ENCODE measurements around the gene JPH4. TPM values are rescaled to one million over a fixed set of nuclear protein-coding genes. Genes with fewer than 3 reads are reported as not detected.
A peak's percentile ranks its signal among the peaks of the same experiment; 100 is the strongest.

The JPH4 gene
- total RNA-seq, 1 experiment from 2014 or later: not detected

DNA sequence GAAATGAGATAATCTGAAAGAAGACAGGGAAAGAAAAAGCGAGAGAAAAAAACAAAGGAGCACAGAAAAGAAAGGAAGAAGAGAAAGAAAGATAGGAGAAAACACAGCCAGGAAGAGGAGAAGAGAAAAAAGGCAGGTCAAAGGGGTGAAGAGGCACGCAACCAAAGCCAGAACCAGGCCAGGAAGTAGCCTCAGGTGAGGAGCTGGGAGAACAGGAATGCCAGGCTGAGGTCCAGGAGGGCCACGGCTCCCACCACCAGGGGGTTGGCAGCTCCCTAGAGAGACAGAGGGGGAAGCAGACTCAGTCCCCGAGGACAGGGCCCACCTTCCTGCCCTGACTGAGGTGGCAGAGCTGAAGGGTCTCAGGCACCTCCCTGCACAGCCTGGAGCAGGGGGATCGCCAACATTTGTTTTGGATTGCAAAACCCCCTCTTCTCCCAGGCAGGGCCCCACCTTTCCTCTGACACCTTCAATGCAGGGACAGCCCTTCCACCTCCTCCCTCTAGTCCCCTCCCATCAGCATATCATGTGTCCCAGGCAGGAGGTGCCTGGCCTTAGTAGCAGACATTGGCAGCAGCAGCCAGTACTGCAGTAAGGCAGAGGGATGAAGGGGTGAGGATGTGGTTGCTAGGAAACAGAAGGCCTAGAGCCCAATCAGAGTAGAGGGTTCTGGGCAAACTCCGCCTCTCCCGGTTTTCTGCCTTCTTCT lies 9.0 kb downstream of the JPH4 start:
- DNase-seq (ENCODE audit: low read depth, low spot score): peak; percentile 41

GRCh38 chr14:23568600-23569331 lies 9.8 kb downstream of the JPH4 start:
- in situ Hi-C loops (cut with HindIII; ENCODE audit: low pct_unique_long_range_greater_than_20kb, low sequenced_read_pairs): no loop called here
- DNase-seq (ENCODE audit: low read depth, low spot score): peak; percentile 49

More for the DNA sequence above, 9.0 kb downstream of the JPH4 start:
- in situ Hi-C loops (cut with HindIII; ENCODE audit: low pct_unique_long_range_greater_than_20kb, low sequenced_read_pairs): no loop called here

GRCh38 chr14:23568021-23568599 lies 10.5 kb downstream of the JPH4 start:
- in situ Hi-C loops (cut with HindIII; ENCODE audit: low pct_unique_long_range_greater_than_20kb, low sequenced_read_pairs): no loop called here
- no peak for DNase-seq (ENCODE audit: low read depth, low spot score)

- in situ Hi-C loops (cut with HindIII; ENCODE audit: low pct_unique_long_range_greater_than_20kb, low sequenced_read_pairs): no loop called here
- DNase-seq (ENCODE audit: low read depth, low spot score): peak; percentile 81
Measured at GRCh38 chr14:23567186-23568020, 11.2 kb downstream of the JPH4 start, which contains the start of gene AP1G2. Gene AP1G2, minus strand, starts transcription at chr14:23567791. Its CDS starts 477 bp downstream, at chr14:23567314.

GRCh38 chr14:23566778-23567185 lies 11.8 kb downstream of the JPH4 start:
- in situ Hi-C loops (cut with HindIII; ENCODE audit: low pct_unique_long_range_greater_than_20kb, low sequenced_read_pairs): no loop called here
- DNase-seq (ENCODE audit: low read depth, low spot score): no peak

DNA sequence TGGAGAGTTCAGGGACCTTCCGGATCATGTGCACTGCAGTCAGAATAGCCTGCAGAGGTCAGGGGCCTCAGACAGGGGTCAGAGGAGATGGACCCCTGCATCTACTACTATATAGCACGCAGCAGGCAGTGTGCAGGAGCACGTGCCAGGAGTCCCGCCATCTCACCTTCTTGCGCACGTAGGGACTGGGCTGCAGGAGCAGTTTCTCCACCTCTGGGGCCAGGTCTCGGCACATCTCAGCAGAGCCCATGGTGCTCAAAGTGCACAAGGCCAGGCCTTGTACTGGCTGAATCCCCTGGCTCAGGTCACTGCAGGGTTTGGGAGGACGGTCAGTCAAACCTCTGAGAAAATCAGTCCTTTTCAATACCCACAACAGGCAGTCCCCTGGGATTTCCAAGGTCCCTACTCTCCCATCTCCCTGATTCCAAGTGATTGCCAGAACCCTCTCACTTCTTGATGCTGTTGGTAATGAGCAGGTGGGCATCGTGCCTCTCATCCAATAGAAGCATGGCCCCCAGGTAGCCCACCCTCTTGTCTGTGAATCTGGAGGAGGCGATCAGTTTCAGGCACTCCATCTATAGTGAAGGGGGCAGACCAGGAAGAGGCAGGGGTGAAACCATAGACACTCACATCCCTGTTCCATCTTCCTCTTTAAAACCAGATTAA lies 12.3 kb downstream of the JPH4 start:
- no peak for DNase-seq (ENCODE audit: low read depth, low spot score)
- in situ Hi-C loops (cut with HindIII; ENCODE audit: low pct_unique_long_range_greater_than_20kb, low sequenced_read_pairs): no loop called here

GRCh38 chr14:23565626-23566025 lies 13.0 kb downstream of the JPH4 start:
- in situ Hi-C loops (cut with HindIII; ENCODE audit: low pct_unique_long_range_greater_than_20kb, low sequenced_read_pairs): no loop called here

DNA sequence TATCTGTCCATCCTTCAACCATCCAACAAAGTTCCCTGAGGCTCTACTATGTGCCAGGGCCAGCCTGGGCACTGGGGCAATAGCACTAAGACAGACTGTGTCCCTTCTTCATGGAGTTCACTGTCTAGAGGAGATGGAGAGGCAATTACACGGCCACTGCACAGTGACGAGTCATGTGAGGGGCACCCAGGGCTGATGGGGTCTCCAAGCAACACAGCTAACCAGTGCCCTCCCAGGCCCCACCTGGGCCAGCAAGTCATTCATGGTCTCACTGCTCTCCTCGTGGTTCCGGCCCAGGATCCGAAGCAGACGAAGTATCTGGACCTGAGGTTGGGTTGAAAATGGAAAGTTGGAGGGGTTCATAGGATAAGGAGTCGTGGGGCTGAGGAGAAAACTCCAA lies 13.7 kb downstream of the JPH4 start:
- no peak for DNase-seq (ENCODE audit: low read depth, low spot score)
- in situ Hi-C loops (cut with HindIII; ENCODE audit: low pct_unique_long_range_greater_than_20kb, low sequenced_read_pairs): no loop called here

More at GRCh38 chr14:23565626-23566025, 13.0 kb downstream of the JPH4 start:
- DNase-seq (ENCODE audit: low read depth, low spot score): no peak

GRCh38 chr14:23564181-23564812 lies 14.3 kb downstream of the JPH4 start:
- in situ Hi-C loops (cut with HindIII; ENCODE audit: low pct_unique_long_range_greater_than_20kb, low sequenced_read_pairs): no loop called here
- no peak for DNase-seq (ENCODE audit: low read depth, low spot score)

DNA sequence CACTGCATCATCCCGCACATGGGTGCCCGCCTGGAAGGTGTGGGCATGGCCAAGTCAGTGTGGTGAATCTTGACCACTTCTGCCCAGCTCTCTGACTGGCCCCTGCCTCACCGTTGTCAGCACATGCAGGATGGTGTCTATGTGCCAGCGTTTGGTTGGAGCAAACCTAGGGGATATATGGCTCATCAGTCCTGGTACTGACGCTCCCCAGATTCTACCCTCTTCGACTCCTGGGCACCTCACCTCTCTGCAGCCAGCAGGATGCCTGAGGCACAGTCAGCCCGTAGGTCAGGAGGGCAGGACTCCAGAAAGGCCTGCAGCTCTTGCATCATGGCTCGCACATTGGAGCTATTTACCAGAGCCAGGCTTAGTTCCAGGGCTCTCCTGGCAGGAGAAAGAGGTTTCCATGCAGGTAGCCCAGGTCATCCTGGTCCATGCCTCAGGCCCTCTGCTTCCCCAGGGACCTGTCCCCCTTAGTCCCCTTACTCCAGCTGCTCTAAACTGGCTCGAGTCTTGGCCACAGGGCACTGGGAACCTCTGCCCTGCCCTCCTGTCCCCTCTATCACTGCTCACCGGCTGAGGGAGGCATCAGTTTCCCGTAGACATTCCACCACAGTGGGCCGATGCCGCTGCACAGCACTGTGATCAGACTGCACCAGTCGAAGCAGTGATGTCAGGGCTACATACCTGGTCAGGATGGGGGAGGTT lies 15.0 kb downstream of the JPH4 start:
- DNase-seq (ENCODE audit: low read depth, low spot score): no peak
- in situ Hi-C loops (cut with HindIII; ENCODE audit: low pct_unique_long_range_greater_than_20kb, low sequenced_read_pairs): no loop called here

- in situ Hi-C loops (cut with HindIII; ENCODE audit: low pct_unique_long_range_greater_than_20kb, low sequenced_read_pairs): no loop called here
- DNase-seq (ENCODE audit: low read depth, low spot score): peak; percentile 67
Measured at GRCh38 chr14:23562822-23563472, 15.6 kb downstream of the JPH4 start.

DNA sequence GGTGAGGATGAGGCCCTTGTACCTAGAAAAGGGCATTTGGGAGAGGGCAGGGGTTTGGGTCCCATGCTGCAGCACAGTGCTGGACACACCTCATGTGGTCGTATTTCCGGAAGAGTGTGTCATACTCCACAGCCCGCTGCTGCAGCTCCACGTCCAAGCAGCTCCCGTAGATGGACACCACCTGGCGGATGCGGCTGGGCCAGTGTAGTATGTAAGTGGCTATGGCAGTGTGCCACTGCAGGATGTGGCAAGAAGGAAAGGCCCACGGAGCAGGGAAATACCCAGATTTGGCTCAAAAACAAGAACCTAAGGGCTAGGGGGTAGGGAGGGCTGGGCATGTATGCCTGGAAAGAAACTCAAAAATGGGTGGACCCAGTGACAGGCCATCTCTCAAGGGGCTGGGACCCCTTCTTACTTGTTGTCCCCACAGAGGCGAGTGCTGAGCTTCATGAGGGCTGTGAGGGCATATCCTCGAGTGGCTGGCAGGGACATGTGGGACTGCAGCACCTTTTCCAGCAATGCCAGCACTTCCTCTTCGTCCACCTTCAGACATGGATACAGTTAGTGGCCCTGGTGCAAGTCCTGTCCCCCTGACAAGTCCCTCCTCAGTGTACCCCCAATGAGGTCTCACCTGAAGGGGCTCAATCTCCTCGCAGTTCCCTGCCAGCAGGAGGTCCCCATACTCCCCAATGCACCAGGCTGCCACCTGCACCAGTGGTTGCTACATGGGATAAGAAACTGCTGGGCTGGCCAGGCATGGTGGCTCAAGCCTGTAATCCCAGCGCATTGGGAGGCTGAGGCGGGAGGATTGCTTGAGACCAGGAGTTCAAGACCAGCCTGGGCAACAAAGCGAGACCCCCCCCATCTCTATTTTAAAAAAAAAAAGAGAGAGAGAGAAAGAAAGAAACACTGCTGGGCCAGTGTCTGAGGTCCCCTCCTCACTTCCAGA lies 16.4 kb downstream of the JPH4 start:
- in situ Hi-C loops (cut with HindIII; ENCODE audit: low pct_unique_long_range_greater_than_20kb, low sequenced_read_pairs): no loop called here
- DNase-seq (ENCODE audit: low read depth, low spot score): no peak

DNA sequence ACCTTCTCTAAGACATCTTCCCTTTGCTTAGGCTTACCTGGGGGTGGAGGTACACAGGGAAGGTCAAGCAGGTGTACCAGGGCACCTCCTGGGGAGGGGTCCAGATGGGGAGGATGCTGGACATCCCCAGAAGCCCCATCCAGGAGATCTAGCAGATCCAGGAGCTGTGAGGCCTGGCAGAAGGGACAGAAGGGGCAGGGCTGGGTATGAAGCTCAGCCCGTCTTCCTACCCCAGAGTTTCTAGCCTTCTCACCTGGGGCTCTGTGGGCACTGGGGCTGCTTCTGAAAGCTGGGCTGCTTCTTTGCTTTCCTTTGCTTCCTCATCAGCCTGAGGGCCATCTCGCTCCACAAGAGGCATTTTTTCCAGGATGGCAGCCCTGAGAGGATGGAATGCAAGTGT lies 17.3 kb downstream of the JPH4 start:
- in situ Hi-C loops (cut with HindIII; ENCODE audit: low pct_unique_long_range_greater_than_20kb, low sequenced_read_pairs): no loop called here

GRCh38 chr14:23559926-23560520 lies 18.6 kb downstream of the JPH4 start:
- in situ Hi-C loops (cut with HindIII; ENCODE audit: low pct_unique_long_range_greater_than_20kb, low sequenced_read_pairs): no loop called here
- DNase-seq (ENCODE audit: low read depth, low spot score): no peak

More for the DNA sequence above, 17.3 kb downstream of the JPH4 start:
- DNase-seq (ENCODE audit: low read depth, low spot score): no peak
